ENCODE data around the gene HS6ST2. TPM values are rescaled to one million over a fixed set of nuclear protein-coding genes. Genes with fewer than 3 reads are reported as not detected.
"Not testable (repeated sequence)": the region's sequence is repeated elsewhere in the genome, so short reads cannot be mapped to it uniquely, and the experiment has no call there.

HS6ST2 gene
- total RNA-seq = 0.19 TPM
- long read RNA-seq = 0 reads

GRCh38 chrX:132958091-132958703, at the start of gene HS6ST2:
TSS of gene HS6ST2 (minus strand) at chrX:132958629.
- no peak for DNase-seq (ENCODE audit: low spot score)

- no peak for DNase-seq (ENCODE audit: low spot score)
Measured at GRCh38 chrX:133007458-133007857, 49.0 kb upstream of the HS6ST2 start.

- no peak for DNase-seq (ENCODE audit: low spot score)
Measured at GRCh38 chrX:133005616-133006015, 47.2 kb upstream of the HS6ST2 start.

- DNase-seq (ENCODE audit: low spot score) = no peak
Measured at GRCh38 chrX:133005042-133005441, 46.6 kb upstream of the HS6ST2 start.

- DNase-seq (ENCODE audit: low spot score) = no peak
Measured at GRCh38 chrX:132999209-132999608, 40.8 kb upstream of the HS6ST2 start.

- no peak for DNase-seq (ENCODE audit: low spot score)
Measured at GRCh38 chrX:132990835-132991234, 32.4 kb upstream of the HS6ST2 start.

GRCh38 chrX:132986556-132986955, 28.1 kb upstream of the HS6ST2 start:
- no peak for DNase-seq (ENCODE audit: low spot score)

GRCh38 chrX:132984058-132984650, 25.7 kb upstream of the HS6ST2 start:
- no peak for DNase-seq (ENCODE audit: low spot score)

- DNase-seq (ENCODE audit: low spot score) = no peak
Measured at GRCh38 chrX:132983496-132983895, 25.1 kb upstream of the HS6ST2 start.

GRCh38 chrX:132980035-132980434, 21.6 kb upstream of the HS6ST2 start:
- DNase-seq (ENCODE audit: low spot score) = not testable (repeated sequence)

- no peak for DNase-seq (ENCODE audit: low spot score)
Measured at GRCh38 chrX:132968296-132968949, 10.0 kb upstream of the HS6ST2 start.

GRCh38 chrX:132967049-132967448, 8.6 kb upstream of the HS6ST2 start:
- no peak for DNase-seq (ENCODE audit: low spot score)

GRCh38 chrX:132965461-132965860, 7.0 kb upstream of the HS6ST2 start:
- no peak for DNase-seq (ENCODE audit: low spot score)

- DNase-seq (ENCODE audit: low spot score) = no peak
Measured at GRCh38 chrX:132961511-132961910, 3.1 kb upstream of the HS6ST2 start.

GRCh38 chrX:132957211-132958090, 978 bp downstream of the HS6ST2 start:
- DNase-seq (ENCODE audit: low spot score) = no peak

- DNase-seq (ENCODE audit: low spot score) = no peak
Measured at GRCh38 chrX:132956421-132957210, 1.8 kb downstream of the HS6ST2 start.

GRCh38 chrX:132955690-132956089, 2.7 kb downstream of the HS6ST2 start:
- DNase-seq (ENCODE audit: low spot score) = no peak

- DNase-seq (ENCODE audit: low spot score) = no peak
Measured at GRCh38 chrX:132954323-132954722, 4.1 kb downstream of the HS6ST2 start.

GRCh38 chrX:132953354-132953753, 5.1 kb downstream of the HS6ST2 start:
- DNase-seq (ENCODE audit: low spot score) = no peak

- no peak for DNase-seq (ENCODE audit: low spot score)
Measured at GRCh38 chrX:132948648-132949260, 9.7 kb downstream of the HS6ST2 start.

Data from mesenteric fat pad (tissue), 1 donor.